COR-L47 (cell line): ENCODE measurements around the gene ZIM2.

Experiments
- DNase-seq: peaks from one replicate; lab custom pipeline; 2025; lab: John Stamatoyannopoulos, UW

The ZIM2 gene

DNA sequence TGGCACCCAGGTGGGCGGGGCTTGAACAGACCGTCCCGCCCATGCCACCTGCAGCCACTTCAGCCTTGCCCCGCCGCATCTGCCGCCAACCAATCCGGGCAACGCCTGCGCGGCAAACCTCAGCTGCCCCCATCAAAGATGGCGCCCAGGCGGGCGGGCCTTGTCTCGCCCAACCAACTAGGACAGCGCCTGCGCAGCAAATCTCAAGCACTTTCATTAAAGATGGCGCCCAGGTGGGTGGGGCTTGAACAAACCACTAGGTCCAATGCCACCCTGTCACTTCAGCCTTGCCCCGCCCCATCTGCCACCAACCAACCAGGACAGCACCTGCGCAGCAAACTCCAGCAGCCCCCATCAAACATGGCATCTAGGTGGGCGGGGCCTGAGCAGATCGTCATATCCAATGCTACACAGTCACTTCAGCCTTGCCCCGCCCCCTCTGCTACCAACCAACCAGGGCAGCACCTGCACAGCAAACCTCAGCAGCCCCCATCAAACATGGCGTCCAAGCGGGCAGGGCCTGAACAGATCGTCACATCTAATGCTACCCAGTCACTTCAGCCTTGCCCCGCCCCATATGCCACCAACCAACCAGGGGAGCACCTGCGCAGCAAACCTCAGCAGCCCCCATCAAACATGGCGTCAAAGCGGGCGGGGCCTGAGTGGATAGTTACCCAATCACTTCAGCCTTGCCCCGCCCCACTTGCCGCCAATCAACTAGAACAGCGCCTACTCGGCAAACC lies 1.4 kb downstream of the ZIM2 start:
- no peak for DNase-seq

DNA sequence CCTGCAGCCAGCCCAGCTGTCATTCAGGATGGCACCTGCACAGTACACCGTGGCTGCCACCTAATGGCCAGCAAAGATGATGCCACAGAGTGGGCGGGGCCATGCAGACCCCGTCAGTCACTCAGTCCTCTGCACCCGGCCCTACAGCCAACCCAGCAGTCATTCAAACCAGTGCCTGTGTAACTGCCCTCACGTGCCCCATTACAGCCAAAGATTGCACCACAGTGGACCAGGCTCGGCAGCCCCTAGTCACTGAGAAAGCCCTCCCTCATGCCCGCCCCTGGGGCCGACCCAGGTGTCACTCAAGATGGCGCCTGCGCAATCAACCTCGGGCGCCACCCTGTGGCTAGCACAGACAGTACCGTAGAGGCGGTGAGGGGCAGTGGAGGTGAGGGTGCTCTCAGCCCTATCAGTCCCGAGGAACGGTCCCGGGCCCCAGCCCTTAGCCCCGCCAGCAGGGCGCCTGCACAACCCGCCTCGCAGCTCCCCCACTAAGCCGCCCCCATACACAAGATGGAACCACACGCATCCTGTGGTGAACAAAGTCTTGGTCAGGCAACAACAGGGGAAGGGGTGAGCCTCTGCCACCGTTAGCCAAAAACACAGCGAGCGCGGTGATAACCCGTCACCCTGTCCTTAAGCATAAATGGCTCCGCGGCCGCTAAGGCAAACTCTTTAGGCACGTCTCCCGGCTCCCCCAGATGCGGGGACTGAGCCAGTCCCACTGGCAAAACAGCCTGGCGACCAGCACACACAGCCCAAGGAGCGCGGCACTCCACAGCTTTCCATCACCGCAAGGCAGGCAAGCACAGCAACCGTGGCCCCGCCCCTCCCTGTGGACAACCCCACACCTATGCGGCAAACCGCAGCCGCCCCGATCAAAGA lies 2.3 kb downstream of the ZIM2 start:
- no peak for DNase-seq

DNA sequence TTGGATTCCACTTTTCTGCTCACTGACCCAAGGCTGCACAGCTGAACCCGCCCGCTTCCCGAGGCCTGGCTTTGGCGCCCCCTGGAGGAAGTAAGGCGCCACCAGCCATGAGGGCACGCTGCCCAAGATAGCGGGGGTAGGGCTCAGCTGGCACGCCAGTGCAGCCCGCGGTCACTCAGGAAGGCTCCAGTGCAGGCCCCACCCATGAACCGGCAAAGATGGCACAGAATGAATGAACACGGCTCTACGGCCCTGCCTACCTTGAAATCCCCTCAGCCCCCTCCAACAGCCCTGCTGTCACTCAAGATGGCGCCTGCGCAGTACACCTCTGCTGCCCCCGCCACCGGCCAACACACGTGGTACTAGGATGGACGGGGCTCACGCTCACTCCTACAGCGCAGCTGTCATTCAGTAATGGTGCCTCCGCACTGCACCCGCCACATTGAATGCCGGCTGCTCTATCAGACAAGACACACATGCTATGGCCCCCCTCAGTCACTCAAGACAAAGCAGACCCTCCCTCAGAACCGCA lies 3.0 kb downstream of the ZIM2 start:
- DNase-seq: no peak

DNA sequence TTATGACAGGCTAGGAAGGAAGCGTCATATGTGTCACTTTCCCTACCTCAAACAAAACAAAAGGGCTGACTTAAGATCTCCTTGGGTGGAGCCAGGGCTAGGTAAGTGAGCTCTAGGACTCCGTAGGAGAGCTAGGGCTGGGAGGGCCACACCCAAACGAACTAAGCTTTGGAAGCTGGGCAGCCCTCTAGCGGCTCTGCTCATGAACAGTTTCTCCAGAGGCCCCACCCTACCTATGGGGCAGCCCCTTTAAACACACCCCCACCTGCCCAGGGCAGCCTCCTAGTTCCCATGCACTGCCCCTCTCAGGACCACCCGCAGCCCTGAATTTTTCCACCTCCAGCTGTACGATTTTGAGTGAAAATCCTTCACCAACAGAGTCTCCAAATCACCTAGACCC lies 3.5 kb downstream of the ZIM2 start:
- no peak for DNase-seq

DNA sequence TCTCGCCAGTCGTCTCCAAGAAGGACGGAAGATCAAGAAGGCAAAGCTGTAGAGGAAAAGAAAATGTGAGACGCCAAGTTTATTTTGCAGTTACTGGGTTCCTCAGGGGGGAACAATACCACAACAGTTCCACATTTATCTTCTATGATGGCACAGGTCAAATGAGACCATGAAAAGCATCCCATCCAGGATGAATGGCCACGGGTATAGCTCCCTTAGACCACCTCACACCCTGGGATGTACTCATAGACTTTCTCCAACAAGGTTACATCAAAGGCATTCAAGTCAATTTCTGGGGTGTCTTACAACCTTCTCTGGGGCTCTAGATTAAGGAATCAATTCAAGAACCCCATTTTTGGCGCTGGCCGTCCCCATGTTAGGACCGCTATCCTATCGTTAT lies 4.5 kb downstream of the ZIM2 start:
- no peak for DNase-seq

DNA sequence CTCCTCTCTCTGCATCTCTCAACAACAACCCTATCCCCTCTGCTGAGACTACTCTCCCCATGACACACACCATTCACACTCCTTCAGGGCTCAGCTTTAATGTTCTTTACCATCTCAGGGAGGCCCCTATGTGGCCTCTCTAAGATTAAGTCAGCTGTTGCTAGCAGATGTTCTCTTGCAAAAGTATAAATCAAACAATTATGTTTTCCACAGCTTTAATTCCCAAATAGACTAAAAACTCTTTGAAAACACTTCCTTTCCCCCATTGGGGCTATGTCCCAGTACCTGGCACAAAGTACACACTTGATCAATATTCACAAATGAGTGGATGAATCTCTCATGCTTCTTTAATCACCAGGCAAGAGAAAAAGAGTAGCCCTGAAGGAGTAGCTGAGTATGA lies 5.1 kb downstream of the ZIM2 start:
- DNase-seq: no peak

DNA sequence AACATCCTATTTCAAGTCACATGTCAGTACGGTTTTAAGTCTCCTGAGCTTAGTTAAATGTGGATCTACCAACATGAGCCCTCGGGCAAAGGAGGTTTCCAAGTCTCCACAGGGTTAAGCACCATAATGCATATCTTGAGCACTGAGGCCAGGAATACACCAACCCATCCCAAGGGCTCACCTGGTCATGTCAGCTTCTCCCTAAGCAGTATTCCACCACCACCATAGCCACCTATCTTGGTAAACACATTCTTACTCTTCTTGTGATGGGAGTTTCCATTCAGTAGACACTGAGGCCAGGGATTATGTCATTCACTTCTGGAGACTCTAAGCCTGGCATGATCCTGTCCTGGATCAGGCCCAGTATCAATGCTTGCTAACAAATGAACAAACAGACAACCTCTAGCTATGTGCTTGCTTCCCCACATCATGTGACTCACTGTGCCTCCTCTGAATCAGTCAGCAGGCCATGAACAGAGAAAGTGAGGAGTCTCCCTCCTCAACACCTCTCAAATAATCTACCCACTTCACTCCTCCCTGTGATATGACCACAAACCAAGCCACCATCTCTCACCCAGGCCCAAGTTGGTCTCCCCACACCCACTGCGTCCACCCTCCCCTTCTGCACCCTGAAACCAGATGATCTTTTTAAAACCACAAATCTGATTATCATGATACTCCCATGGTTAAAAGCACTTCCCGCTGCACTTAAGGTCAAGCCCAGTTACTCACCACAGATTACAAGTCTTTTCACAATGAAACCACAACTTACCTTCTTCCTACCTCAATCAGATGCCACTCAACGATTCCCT lies 5.8 kb downstream of the ZIM2 start:
- DNase-seq: no peak

DNA sequence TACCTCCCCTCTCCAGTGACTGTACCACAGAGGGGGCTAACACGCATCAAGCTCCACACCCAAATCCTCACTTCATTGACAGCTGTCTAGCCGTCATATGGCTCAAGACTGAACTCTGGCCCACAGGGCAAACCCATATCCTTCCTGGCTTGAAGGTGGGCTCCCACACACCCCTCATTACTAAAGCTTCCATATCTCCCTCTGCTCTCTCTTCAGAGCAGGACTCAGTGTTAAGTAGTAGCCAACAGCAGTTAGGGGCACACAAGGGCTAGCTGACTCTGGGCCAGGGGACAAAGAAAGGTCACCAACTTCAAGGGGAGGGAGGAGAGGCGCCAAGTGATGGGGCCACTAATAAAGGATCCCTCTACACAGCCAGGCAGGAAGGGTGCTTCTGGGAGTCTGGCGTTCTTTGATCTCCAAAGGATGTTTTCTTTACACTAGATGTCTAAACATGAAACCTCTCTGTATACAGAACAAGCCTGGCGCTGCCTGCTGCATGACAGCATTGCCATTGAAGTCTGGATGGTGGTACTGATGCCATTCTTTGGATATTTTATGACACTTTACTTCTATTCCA lies 8.1 kb downstream of the ZIM2 start:
- no peak for DNase-seq

DNA sequence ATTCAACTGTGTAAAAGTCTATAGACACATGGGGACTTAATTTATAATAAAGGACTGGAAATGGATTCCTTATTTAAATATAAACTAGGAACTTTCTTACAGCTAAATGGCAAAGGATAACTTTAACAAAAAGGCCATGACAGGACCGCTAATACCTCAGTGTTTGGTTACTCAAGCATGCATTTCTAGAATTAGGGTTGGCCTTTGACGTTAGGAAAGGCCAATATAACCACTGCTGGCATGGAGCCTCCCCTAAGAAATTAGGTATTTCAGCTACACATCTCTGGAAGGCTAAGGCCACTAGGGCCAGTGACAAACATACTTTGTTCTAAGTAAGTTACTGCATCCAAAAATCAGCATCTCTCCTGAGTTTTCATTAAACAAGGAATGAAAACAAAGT lies 9.3 kb downstream of the ZIM2 start:
- DNase-seq: no peak

DNA sequence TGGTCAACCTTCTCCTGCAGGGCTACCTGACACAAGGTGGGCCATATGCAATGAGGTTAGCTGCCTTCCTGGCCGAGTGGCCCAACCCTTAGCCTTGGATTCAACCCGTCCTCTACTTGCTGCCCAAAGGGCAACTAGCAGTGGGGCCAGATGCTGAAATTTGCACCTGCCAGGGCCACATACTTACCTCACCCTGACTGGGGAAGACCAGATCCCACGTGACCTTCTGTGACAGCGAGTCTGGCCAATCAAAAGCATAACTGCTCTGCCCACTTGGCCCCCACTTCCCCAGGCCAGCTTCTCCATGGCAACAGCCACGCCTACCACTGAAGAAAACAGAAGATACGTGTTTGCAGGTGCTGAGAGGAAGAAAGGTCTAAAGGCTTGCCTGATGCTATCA lies 10.9 kb downstream of the ZIM2 start:
- no peak for DNase-seq

DNA sequence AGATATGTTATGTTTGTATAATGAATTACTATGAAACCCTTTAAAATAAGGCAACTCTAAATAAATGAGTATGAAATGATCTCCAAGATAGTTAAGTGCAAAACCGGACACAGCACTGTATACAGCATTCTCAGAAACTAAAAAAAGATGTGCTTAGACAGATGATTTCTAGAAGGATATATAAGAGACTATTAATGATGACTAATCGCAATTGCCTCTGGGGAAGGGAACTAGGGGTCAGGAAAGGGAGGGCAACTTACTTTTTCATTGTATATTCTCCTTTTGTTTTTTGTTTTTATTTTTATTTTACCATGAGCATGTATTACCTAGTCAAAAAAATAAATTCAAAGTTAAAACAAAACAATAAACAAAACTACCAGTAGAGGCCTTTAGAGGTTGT lies 12.8 kb downstream of the ZIM2 start:
- DNase-seq: no peak

DNA sequence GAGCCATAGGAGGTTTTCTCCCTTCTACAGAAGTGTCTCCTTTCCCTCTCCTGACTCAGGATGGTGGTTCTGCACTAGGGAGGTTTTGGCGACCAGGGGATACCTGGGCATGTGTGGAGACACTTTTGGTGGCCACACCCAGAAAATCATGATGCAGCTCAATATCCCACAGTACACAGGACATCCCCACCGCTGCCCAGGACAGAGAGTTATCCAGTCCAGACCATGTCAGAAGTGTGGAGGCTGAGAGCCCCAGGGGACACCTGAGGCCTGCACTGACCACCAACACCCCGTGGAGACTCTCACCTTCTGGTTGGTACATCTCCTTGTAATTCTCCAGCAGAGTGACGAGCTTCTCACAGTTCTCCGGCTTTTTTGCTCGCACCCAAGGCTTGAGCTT lies 16.6 kb downstream of the ZIM2 start:
- DNase-seq: no peak

DNA sequence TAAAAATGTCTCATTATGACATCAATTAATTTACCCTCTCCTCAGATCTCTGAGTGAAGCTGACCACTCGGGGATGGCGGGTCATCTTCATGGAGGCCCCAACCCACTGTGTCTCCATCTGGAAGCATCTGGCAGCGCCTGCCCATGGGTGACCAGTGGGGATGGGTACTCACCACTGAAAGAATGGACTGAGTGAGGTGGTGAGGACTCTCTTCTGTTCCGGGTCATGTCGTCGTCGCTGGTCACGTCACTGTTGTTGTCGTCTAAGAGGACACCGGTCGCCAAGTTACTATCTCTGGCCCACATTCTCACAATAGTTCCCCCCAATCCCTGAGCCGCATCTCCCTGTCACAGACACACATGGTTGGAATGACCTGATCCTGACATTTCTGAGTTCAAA lies 17.1 kb downstream of the ZIM2 start:
- DNase-seq: no peak

DNA sequence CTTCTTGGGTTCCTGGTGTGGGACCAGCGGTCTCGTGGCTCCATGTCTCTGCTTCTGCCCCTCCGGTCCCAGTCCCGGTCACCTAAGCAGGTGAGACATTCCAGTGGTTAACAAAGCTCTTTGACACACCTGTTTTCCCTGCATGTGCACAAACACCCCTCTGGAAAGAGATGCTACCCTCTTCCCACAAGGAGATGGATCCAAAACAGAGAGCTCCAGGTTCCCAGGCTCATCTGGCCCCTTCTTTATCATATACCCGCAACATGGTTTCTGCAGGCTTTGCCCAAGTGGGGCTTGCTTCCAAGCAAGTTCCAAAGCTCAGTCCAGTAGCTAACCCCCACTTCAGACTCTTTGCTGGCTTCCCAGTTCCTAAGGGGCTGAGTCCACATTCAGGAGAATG lies 17.8 kb downstream of the ZIM2 start:
- no peak for DNase-seq

DNA sequence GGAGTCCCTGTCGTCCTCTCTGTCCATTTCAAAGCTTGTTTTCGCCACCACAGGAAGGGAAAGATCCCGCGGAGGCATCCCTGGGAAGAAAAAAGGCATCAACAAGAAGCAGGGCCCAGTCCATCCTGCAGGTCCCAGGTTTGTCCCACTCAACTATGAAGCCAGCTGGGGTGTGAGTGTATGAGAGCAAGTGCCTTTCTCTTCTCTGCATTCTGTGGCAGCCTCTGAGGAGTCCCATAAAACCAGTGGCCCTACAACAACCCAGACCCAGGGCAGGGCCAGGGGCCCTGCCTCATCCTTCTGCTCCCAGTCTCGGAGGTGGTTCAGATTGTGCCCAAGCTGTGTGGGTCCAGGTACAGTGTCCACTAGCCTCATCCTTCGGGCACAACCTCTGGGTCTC lies 18.9 kb downstream of the ZIM2 start:
- no peak for DNase-seq

DNA sequence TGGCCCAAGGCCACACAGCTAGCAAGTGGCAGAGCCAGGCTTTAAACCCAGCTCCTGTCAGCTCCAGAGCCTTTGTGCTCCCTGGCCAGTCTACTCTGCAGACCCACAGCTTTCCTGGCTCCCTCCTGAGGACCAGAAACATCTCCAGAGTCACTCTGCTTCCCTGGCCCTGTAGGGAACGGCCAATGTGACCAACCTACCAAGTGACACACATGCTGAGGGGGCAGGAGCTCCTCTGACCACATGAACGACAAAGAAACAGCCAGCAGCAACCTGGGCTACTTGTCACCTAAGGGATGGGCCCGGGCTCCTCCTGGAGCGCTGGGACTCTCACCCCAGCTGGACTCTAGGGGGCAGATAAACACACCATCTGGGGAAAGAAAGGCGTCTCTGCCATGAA lies 19.3 kb downstream of the ZIM2 start:
- no peak for DNase-seq

DNA sequence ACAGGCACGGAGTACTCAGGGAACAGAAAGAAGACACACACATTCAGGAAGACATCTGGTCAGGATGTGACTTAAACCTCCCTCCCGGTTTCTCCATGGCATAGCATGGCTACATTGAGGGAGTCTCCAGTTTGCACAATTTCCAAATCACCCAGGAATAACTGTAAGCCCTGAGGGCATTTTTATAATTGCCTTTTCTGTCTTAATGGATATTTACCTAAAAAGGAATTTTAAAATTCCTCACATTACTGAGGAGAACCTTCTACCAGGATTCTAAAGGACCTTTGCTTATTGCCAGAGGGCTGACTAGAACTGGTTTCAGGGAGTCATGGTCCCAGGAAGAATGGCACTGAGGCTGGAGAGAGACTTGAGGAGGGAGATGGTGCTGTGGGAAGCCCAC lies 21.4 kb downstream of the ZIM2 start:
- no peak for DNase-seq

DNA sequence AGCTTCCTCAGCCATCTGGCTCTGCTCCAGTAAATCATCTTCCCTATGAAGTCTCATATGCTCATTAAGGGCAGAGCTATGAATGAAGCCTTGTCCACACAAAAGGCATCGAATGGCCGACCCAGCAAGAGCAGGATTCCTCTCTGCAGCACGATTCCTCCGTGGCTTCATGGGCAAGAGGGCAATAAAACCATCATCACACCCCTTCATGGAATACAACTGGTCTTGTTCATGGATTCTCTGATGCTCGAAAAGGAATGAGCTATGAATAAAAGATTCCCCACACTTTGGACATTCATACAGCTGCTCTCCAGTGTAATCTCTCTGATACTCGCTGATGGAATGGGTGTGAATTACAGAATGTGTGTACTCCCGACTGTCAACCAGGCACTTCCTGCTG lies 25.9 kb downstream of the ZIM2 start:
- DNase-seq: no peak

DNA sequence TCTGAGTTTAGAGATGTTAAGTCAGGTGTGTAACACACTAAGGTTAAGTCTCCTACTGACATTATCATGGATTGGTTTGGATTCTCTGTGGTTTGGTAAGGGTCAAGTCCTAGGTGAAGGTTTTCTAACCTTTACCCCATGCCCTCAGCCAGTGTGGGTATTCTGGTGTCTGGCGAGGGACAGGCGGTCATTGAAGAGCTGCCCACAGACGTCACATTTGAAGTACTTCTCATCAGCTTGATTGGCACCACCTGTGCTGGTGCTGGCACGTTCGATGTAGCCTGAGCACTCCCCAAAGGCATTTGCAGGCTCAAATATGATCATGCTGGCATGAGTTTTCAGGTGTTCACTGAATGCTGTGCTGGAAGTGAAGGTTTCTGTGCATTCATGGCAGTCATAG lies 27.0 kb downstream of the ZIM2 start:
- DNase-seq: no peak

DNA sequence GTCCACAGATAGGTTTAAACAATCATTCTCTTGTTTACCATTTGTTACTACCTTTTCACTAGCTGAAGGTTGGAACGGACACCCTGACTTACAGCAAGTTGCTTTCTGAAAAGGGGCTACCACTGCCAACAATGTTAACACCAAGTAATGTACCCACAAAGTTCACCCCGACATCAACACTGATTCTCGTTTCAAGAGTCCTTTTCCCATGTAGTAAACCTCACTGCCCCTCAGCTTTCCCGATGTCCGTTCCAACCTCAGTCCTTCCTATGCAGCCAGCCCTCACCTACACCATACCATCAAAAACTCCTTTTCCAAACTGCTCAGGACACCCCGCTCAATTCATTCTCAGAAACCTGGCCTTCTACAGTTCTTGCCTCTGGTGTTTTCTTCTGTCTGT lies 29.0 kb downstream of the ZIM2 start:
- DNase-seq: no peak

DNA sequence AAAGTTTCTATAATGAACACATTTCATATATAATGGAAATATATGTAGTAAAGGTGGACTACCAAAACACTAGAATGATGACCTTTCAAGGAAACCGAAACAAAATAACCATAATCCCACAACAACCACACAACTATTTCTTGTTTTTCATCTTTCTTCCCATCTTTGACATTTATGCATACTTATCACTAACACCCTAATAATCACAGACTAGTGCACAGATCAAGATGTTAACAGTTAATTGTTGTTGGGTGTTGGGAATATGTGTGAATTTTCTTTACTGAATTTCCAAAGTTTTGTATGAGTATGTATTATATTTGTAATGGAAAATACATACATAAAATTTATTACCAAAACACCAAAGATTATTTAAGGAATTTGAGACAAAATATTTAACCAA lies 30.3 kb downstream of the ZIM2 start:
- no peak for DNase-seq

DNA sequence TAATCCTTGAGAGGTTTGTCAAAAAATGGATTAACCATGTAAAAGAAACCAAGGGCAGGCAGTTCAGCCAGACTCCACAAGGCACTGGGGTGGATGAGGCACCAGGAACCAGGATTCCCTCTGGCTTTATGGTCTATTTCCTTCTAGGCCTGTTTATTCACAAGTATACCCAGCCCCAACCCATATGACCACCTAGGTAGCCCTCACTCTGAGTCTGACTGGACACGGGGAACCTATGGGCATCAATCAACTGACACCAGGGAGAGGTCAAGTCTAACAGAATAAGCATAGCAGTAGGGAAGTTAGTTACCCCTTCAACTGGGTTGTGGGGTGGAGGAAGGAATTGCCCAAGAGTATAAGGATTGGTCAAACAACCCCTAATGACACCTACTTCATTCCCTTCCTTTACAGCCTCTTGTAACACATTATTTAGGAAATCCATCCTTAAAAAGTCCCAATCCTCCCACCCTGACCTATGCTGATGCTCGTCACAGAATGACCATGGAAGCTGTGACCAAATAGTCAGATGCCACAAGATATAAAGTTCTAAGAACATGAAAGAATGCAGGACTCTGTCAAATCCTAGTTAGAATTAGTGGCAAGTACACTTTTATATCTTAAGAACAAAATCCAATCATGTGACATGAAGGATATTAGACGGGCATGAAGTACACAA lies 31.7 kb downstream of the ZIM2 start:
- DNase-seq: no peak
